Lower leg skin (tissue), 4 donors: ENCODE measurements around the gene UBR3. TPM values are rescaled to one million over a fixed set of nuclear protein-coding genes. Genes with fewer than 3 reads are reported as not detected.
"Not testable (repeated sequence)": the region's sequence is repeated elsewhere in the genome, so short reads cannot be mapped to it uniquely, and the experiment has no call there.

Experiments
- DNase-seq, 2 donors: peaks; one replicate each; pipeline ENCODE4 v3.0.0-alpha.2; 2019; ENCODE audit warnings: low spot score in 2 of 2
- H3K4me3 ChIP-seq: fragments of 200-600 bp; sonication (generic); 2 replicates; pipeline ENCODE4 v1.5.1; 2017; ENCODE audit warnings: mild to moderate bottlenecking, low read depth; ENCODE audit not compliant: poor library complexity, severe bottlenecking
- POLR2A ChIP-seq, 2 donors: fragments of 450-650 bp; IDR thresholded peaks; one replicate each; pipeline ENCODE4 v1.6.1; 2016 to 2017; ENCODE audit warnings: antibody characterized with exemption in 2 of 2, mild to moderate bottlenecking in 1 of 2, moderate library complexity in 1 of 2
- WGBS, 2 donors: methylation state at CpG; one replicate each; pipeline ENCODE4 v1.1.5; 2018; 5-methylcytosine and 5-hydroxymethylcytosine counted together
- intact Hi-C: fragments of 100-400 bp; cut with DNase I; formaldehyde crosslinking; loops from one replicate; pipeline ENCODE4 v1.15.0; 2023; ENCODE audit warnings: low total_unique reads
- total RNA-seq, 4 donors: library from RNA; depleted of rRNA; stranded (reverse); fragments of >200 nt; gene quantifications; one replicate each; pipeline ENCODE4 v1.1.0, GENCODE V29; 2016
- TF ChIP-seq, protein P1 (sequence below), 3 donors: fragments of 450-650 bp; IDR thresholded peaks; one replicate each; pipeline ENCODE4 v1.5.1; 2016; ENCODE audit warnings: antibody characterized with exemption in 3 of 3, mild to moderate bottlenecking in 3 of 3, moderate library complexity in 2 of 3

The UBR3 gene
- total RNA-seq, 4 donors from 2014 or later, result 40.8 to 64.7 (median 50.5) TPM

- intact Hi-C loops, result no loop called here
- TF ChIP-seq, protein P1, sequence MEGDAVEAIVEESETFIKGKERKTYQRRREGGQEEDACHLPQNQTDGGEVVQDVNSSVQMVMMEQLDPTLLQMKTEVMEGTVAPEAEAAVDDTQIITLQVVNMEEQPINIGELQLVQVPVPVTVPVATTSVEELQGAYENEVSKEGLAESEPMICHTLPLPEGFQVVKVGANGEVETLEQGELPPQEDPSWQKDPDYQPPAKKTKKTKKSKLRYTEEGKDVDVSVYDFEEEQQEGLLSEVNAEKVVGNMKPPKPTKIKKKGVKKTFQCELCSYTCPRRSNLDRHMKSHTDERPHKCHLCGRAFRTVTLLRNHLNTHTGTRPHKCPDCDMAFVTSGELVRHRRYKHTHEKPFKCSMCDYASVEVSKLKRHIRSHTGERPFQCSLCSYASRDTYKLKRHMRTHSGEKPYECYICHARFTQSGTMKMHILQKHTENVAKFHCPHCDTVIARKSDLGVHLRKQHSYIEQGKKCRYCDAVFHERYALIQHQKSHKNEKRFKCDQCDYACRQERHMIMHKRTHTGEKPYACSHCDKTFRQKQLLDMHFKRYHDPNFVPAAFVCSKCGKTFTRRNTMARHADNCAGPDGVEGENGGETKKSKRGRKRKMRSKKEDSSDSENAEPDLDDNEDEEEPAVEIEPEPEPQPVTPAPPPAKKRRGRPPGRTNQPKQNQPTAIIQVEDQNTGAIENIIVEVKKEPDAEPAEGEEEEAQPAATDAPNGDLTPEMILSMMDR (IDR thresholded peaks at IDR 0.05), result no peak
- TF ChIP-seq POLR2A (IDR thresholded peaks at IDR 0.05), result no peak
- WGBS, 2 donors, result 64 to 69% methylated on average over 1 of the region's 1 CpG
These were observed 59.9 kb downstream of the UBR3 start for GRCh38 chr2:169887120-169887519.

DNA sequence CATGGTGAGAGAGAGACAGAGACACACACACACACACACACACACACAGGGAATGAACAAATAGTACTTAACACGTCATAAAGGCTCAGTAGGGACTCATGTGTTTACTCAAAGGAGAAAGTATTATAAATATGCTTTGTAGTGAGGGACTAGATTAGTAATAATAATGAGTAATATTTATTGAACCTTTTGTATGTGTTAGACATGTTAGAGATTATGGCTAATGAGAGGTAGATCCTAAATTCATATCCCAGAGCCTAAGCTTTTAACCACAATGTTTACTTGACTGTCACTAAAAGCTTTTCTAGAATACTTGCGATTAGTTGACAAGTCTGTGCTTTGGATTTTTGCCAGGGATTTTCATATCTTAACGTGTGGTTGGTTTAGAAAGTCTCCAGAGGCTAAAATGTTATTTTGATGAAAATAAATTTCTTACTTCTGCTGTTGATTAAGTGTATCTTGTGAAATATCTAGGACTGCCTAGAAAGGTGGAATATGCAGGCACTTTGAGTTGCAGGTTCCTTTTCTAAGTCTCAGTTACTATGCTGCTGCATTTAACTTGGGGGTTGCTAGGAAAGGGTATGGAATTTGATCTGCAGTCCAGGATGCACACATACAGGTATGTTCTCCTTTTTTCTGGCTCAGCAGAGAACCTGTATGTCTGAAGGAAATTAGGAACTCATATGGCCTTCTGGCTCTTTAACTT lies 64.5 kb downstream of the UBR3 start:
- TF ChIP-seq, protein P1 (IDR thresholded peaks at IDR 0.05), result no peak
- TF ChIP-seq POLR2A (IDR thresholded peaks at IDR 0.05), result no peak
- DNase-seq, result no peak
- H3K4me3 ChIP-seq, result no peak overlapping the region
- 32 to 35% methylated on average over 3 of the region's 3 CpGs for WGBS, 2 donors
- intact Hi-C loops, result no loop called here

More at GRCh38 chr2:169887120-169887519, 59.9 kb downstream of the UBR3 start:
- no peak overlapping the region for H3K4me3 ChIP-seq
- no peak for DNase-seq

DNA sequence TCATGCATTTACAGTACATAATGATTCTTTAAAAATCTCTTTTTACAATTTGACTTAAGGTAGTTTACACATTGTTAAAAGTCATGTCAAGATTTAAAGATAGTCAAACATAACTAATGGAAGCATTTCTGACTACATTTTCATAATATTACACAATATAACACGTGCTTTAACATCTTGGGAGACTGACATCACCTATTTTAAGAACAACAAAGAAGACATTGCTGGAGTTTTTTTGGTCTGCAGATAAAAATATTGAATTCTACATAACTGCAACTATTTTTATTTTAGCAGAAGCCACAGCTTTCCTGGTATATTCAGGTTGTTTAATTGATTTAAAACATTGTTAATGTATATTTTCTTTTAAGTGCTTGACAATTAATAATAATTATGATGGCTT lies 65.7 kb downstream of the UBR3 start:
- no peak for TF ChIP-seq POLR2A (IDR thresholded peaks at IDR 0.05)
- TF ChIP-seq, protein P1 (IDR thresholded peaks at IDR 0.05), result no peak
- H3K4me3 ChIP-seq, result no peak overlapping the region
- WGBS, 2 donors, result 43 to 60% methylated on average over 1 of the region's 1 CpG
- DNase-seq, result no peak
- intact Hi-C loops, result no loop called here

DNA sequence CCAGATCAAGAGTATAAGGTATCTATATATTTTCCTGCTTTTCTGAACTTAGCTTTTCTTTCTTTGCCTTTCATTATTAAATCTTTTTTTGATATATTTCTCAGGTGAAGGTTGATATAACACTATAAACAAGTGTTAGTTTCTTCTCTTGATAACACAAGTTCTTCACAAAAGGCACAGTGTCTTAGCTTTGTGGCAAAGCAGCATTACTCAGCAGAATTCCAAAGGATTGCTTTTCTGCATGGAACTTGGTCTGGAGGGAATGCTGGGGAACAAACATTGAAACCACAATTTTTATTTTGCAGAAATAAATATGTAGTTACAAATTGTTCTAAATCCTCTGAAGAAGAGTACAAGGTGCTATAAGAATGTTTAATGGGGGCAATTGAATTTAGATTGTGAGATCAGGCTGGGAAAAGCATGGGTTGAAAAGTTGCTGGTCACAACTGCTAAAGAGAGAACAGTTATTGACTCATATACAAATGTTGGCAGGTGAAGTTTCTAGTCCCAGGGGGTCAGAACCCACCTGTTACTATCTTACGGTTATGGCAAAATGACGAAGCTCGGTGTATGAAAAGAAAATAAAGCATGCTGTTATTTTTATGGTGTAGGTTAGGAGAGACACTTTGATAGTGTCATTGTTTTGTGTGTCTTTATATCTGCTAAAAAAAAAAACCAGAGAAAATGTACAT lies 68.2 kb downstream of the UBR3 start:
- no peak for DNase-seq
- no peak overlapping the region for H3K4me3 ChIP-seq
- intact Hi-C loops, result no loop called here
- no peak for TF ChIP-seq POLR2A (IDR thresholded peaks at IDR 0.05)
- TF ChIP-seq, protein P1 (IDR thresholded peaks at IDR 0.05), result no peak
- WGBS, 2 donors, result 96 to 97% methylated on average over 3 of the region's 3 CpGs

GRCh38 chr2:169897834-169898233 lies 70.6 kb downstream of the UBR3 start:
- no peak for DNase-seq
- intact Hi-C loops, result no loop called here
- no peak overlapping the region for H3K4me3 ChIP-seq
- TF ChIP-seq, protein P1 (IDR thresholded peaks at IDR 0.05), result no peak
- TF ChIP-seq POLR2A (IDR thresholded peaks at IDR 0.05), result no peak

DNA sequence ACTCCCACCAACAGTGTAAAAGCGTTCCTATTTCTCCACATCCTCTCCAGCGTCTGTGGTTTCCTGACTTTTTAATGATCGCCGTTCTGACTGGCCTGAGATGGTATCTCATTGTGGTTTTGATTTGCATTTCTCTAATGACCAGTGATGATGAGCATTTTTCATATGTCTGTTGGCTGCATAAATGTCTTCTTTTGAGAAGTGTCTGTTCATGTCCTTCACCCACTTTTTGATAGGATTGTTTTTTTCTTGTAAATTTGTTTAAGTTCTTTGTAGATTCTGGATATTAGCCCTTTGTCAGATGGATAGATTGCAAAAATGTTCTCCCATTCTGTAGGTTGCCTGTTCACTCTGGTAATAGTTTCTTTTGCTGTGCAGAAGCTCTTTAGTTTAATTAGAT lies 72.8 kb downstream of the UBR3 start:
- 88 to 91% methylated on average over 4 of the region's 4 CpGs for WGBS, 2 donors
- H3K4me3 ChIP-seq, intact Hi-C loops, DNase-seq: not testable (repeated sequence)
